ENCODE data around the gene MYO7B. TPM values are rescaled to one million over a fixed set of nuclear protein-coding genes. Genes with fewer than 3 reads are reported as not detected.

MYO7B gene
- total and polyA plus RNA-seq, 2 donors (not counting 1 experiment from before 2014, with no cell fraction given) = 5.0 to 68.2 TPM

DNA sequence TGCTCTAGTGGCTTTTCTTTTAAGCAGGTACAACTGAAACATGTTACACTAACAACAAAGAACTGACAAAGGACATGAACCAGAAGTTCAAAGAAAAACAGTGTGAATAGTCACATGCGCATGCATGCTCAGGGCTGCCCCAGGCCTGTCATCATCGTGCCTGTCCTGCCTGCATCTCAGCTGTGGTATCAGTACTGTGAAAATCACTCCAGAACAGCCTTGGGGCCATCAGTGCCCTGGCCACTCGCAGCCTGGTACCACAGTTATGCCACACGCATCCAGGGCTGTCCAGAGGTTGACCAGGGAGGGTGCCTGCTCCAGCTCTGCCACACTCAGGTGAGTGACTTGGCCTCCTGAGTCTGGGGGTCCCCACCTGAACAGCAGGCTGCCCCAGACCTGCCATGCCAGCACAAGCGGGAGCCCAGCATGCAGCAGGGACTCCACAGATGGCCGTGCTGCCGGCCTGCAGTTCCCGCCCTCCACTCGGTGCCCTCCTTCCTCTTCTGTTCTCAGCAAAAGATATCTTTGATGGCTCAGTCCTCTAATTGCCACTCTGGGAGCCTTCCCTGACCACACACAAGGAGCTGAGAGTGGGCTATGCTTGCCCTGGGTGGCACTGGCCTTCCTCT lies 127.6 kb downstream of the MYO7B start:
- Histone ChIP-seq H2AFZ (ENCODE audit: insufficient read depth, low read depth, low read length, poor library complexity, severe bottlenecking) (no peak overlapping the region), H3K4me1 (ENCODE audit: control insufficient read depth in 2 of 2, insufficient read depth in 2 of 2, low read length in 2 of 2) (peaks cover 0 to 10% of the 10 kb centered on the region in 2 donors), H3K4me3 (ENCODE audit: control extremely low read depth in 1 of 5, extremely low read depth in 1 of 5, insufficient read depth in 1 of 5, low read depth in 2 of 5, low read length in 4 of 5) (no peak overlapping the region), H3K9ac (ENCODE audit: low read length) (no peak overlapping the region), H3K36me3 (replicated peaks in 1 of 2; ENCODE audit: control extremely low read depth in 1 of 2, control insufficient read depth in 1 of 2, extremely low read depth in 1 of 2, insufficient read depth in 2 of 2, low read length in 1 of 2) (no peaks in the 10 kb centered on the region), H3K9me3 (ENCODE audit: control extremely low read depth in 1 of 3, control insufficient read depth in 2 of 3, insufficient read depth in 1 of 3, low read length in 2 of 3) (peaks cover 0 to 20% (median 1%) of the 10 kb centered on the region in 3 donors), H3K27ac (ENCODE audit: low read length in 2 of 2) (no peak overlapping the region), H3K27me3 (replicated peaks in 1 of 4; ENCODE audit: control extremely low read depth in 1 of 4, control insufficient read depth in 3 of 4, insufficient read depth in 4 of 4, low read length in 3 of 4) (peaks cover 0 to 39% (median 23%) of the 10 kb centered on the region in 4 experiments), H4K20me1 (ENCODE audit: control insufficient read depth, insufficient read depth, low read length, poor library complexity, severe bottlenecking) (no peaks in the 10 kb centered on the region), H3K4me2 (replicated peaks; ENCODE audit: low read depth, low read length, poor library complexity, severe bottlenecking) (no peak overlapping the region), H3K79me2 (ENCODE audit: control insufficient read depth, insufficient read depth, low read length) (no peaks in the 10 kb centered on the region)
- ChIA-PET POLR2A (interaction anchor here (0.7 kb wide), 1 partner anchor 87 kb away, joined by 3 read pairs; no protein-coding TSS in a partner anchor), CTCF (interaction anchor here (1.2 to 1.6 kb wide), 2 partner anchors 11 to 72 kb away, joined by 3 to 4 read pairs; no protein-coding TSS in a partner anchor)
- no peak for DNase-seq
- Mint-ChIP-seq H3K9me3 (ENCODE audit: insufficient read depth) (no peaks in the 10 kb centered on the region), H3K4me3 (no peak overlapping the region), H3K27ac (no peak overlapping the region), H3K4me1 (peaks cover 9% of the 10 kb centered on the region), H3K27me3 (peaks cover 44% of the 10 kb centered on the region)
- ATAC-seq (ENCODE audit: low read depth) = no peak
- intact Hi-C loops (cut with micrococcal nuclease) = no loop called here
- no peak for TF ChIP-seq CTCF (IDR thresholded peaks at IDR 0.05)
- no peak for TF ChIP-seq EZH2 (IDR thresholded peaks at IDR 0.05; ENCODE audit: borderline replicate concordance, insufficient read depth, low read depth, low read length, poor library complexity, severe bottlenecking)
- 96% methylated on average over 9 of the region's 9 CpGs for WGBS (ENCODE audit: insufficient coverage)

DNA sequence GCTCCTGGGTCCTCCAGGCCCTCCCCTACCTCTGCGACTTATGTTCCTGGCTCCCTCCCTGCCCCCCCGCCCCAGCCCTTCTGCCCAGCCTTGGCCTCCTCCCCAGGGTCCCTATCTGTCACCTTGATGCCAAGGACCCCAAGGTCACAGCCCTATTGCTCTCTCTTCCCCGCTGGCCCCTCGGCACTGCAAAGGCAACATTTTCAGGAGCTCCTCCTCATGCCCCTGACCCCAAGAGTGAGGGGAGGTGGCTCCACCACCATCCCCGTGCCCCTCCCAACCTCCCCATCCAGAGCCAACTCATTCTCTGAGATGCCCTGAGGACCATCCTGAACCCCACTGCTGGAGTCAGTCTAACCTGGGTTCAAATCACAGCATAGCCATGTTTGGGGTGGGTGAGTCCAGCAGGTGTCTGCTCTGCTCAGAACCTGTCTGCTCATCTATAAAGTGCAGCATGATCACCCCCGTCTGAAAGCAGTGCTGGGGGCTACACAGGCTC lies 128.1 kb downstream of the MYO7B start:
- Mint-ChIP-seq H3K27ac (no peak overlapping the region), H3K4me3 (no peak overlapping the region), H3K9me3 (ENCODE audit: insufficient read depth) (no peaks in the 10 kb centered on the region), H3K27me3 (peaks cover 44% of the 10 kb centered on the region), H3K4me1 (peaks cover 9% of the 10 kb centered on the region)
- intact Hi-C loops (cut with micrococcal nuclease) = no loop called here
- peaks cover 0 to 20% (median 1%) of the 10 kb centered on the region in 3 donors for H3K9me3 ChIP-seq (ENCODE audit: control extremely low read depth in 1 of 3, control insufficient read depth in 2 of 3, insufficient read depth in 1 of 3, low read length in 2 of 3)
- H3K27me3 ChIP-seq (replicated peaks in 1 of 4; ENCODE audit: control extremely low read depth in 1 of 4, control insufficient read depth in 3 of 4, insufficient read depth in 4 of 4, low read length in 3 of 4) = peaks cover 0 to 39% (median 23%) of the 10 kb centered on the region in 4 experiments
- TF ChIP-seq EZH2 (IDR thresholded peaks at IDR 0.05; ENCODE audit: borderline replicate concordance, insufficient read depth, low read depth, low read length, poor library complexity, severe bottlenecking) (no peak), CTCF (IDR thresholded peaks at IDR 0.05) (no peak)
- ATAC-seq (ENCODE audit: low read depth) (no peak), DNase-seq (no peak)
- ChIA-PET CTCF (interaction anchor here (1.2 to 3.3 kb wide), 3 partner anchors 11 to 72 kb away, joined by 3 to 10 read pairs (median 4); no protein-coding TSS in a partner anchor), POLR2A (interaction anchor here (0.7 kb wide), 1 partner anchor 88 kb away, joined by 3 read pairs; no protein-coding TSS in a partner anchor)
- H3K79me2 ChIP-seq (ENCODE audit: control insufficient read depth, insufficient read depth, low read length) = no peaks in the 10 kb centered on the region
- no peaks in the 10 kb centered on the region for H3K36me3 ChIP-seq (replicated peaks in 1 of 2; ENCODE audit: control extremely low read depth in 1 of 2, control insufficient read depth in 1 of 2, extremely low read depth in 1 of 2, insufficient read depth in 2 of 2, low read length in 1 of 2)
- H3K9ac ChIP-seq (ENCODE audit: low read length) = no peak overlapping the region
- no peak overlapping the region for H2AFZ ChIP-seq (ENCODE audit: insufficient read depth, low read depth, low read length, poor library complexity, severe bottlenecking)
- no peaks in the 10 kb centered on the region for H4K20me1 ChIP-seq (ENCODE audit: control insufficient read depth, insufficient read depth, low read length, poor library complexity, severe bottlenecking)
- H3K4me3 ChIP-seq (ENCODE audit: control extremely low read depth in 1 of 5, extremely low read depth in 1 of 5, insufficient read depth in 1 of 5, low read depth in 2 of 5, low read length in 4 of 5) = no peak overlapping the region
- H3K4me2 ChIP-seq (replicated peaks; ENCODE audit: low read depth, low read length, poor library complexity, severe bottlenecking) = peak overlapping the region; percentile 49
- H3K27ac ChIP-seq (ENCODE audit: low read length in 2 of 2) = no peak overlapping the region
- 82% methylated on average over 6 of the region's 6 CpGs for WGBS (ENCODE audit: insufficient coverage)
- H3K4me1 ChIP-seq (ENCODE audit: control insufficient read depth in 2 of 2, insufficient read depth in 2 of 2, low read length in 2 of 2) = peaks cover 0 to 10% of the 10 kb centered on the region in 2 donors

All from B cell (primary cell).